ENCODE data around the gene ZDHHC7.
A peak's percentile ranks its signal among the peaks of the same experiment; 100 is the strongest.
"Not testable (repeated sequence)": the region's sequence is repeated elsewhere in the genome, so short reads cannot be mapped to it uniquely, and the experiment has no call there.

Gene ZDHHC7

GRCh38 chr16:85032187-85032586 lies 20.9 kb upstream of the ZDHHC7 start:
- H3K4me1 ChIP-seq (ENCODE audit: control insufficient read depth in 1 of 2, insufficient read depth in 2 of 2, low read length in 2 of 2), result peaks cover 17 to 23% of the 10 kb centered on the region in 2 donors
- not testable (repeated sequence) for H3K36me3 ChIP-seq (ENCODE audit: control insufficient read depth in 1 of 2, insufficient read depth in 2 of 2, low read length in 2 of 2); H3K27me3 ChIP-seq (ENCODE audit: control insufficient read depth in 1 of 2, insufficient read depth in 2 of 2, low read length in 2 of 2); H3K9me3 ChIP-seq (ENCODE audit: control insufficient read depth in 1 of 2, low read length in 2 of 2); H3K4me3 ChIP-seq (ENCODE audit: low read depth in 1 of 2, low read length in 2 of 2); H3K27ac ChIP-seq (ENCODE audit: low read depth, low read length); H3K9ac ChIP-seq (ENCODE audit: low read depth in 1 of 2, low read length in 2 of 2)

GRCh38 chr16:85031451-85031850 lies 20.1 kb upstream of the ZDHHC7 start:
- Histone ChIP-seq H3K9me3 (ENCODE audit: control insufficient read depth in 1 of 2, low read length in 2 of 2) (no peaks in the 10 kb centered on the region), H3K27ac (ENCODE audit: low read depth, low read length) (no peak overlapping the region), H3K4me1 (ENCODE audit: control insufficient read depth in 1 of 2, insufficient read depth in 2 of 2, low read length in 2 of 2) (peaks cover 23 to 30% of the 10 kb centered on the region in 2 donors), H3K27me3 (ENCODE audit: control insufficient read depth in 1 of 2, insufficient read depth in 2 of 2, low read length in 2 of 2) (no peaks in the 10 kb centered on the region), H3K4me3 (ENCODE audit: low read depth in 1 of 2, low read length in 2 of 2) (no peak overlapping the region), H3K9ac (ENCODE audit: low read depth in 1 of 2, low read length in 2 of 2) (no peak overlapping the region), H3K36me3 (ENCODE audit: control insufficient read depth in 1 of 2, insufficient read depth in 2 of 2, low read length in 2 of 2) (peaks cover 2 to 9% of the 10 kb centered on the region in 2 donors)

GRCh38 chr16:85029981-85030401 lies 18.7 kb upstream of the ZDHHC7 start:
- Histone ChIP-seq H3K4me3 (ENCODE audit: low read depth in 1 of 2, low read length in 2 of 2) (no peak overlapping the region), H3K27me3 (ENCODE audit: control insufficient read depth in 1 of 2, insufficient read depth in 2 of 2, low read length in 2 of 2) (no peaks in the 10 kb centered on the region), H3K9ac (ENCODE audit: low read depth in 1 of 2, low read length in 2 of 2) (no peak overlapping the region), H3K27ac (ENCODE audit: low read depth, low read length) (no peak overlapping the region), H3K4me1 (ENCODE audit: control insufficient read depth in 1 of 2, insufficient read depth in 2 of 2, low read length in 2 of 2) (peaks cover 29 to 36% of the 10 kb centered on the region in 2 donors), H3K9me3 (ENCODE audit: control insufficient read depth in 1 of 2, low read length in 2 of 2) (no peaks in the 10 kb centered on the region), H3K36me3 (ENCODE audit: control insufficient read depth in 1 of 2, insufficient read depth in 2 of 2, low read length in 2 of 2) (peaks cover 2 to 9% of the 10 kb centered on the region in 2 donors)

GRCh38 chr16:85029408-85029784 lies 18.1 kb upstream of the ZDHHC7 start:
- H3K4me3 ChIP-seq (ENCODE audit: low read depth in 1 of 2, low read length in 2 of 2), result peak overlapping the region; percentile 81 to 84
- peaks cover 2 to 9% of the 10 kb centered on the region in 2 donors for H3K36me3 ChIP-seq (ENCODE audit: control insufficient read depth in 1 of 2, insufficient read depth in 2 of 2, low read length in 2 of 2)
- peaks cover 29 to 36% of the 10 kb centered on the region in 2 donors for H3K4me1 ChIP-seq (ENCODE audit: control insufficient read depth in 1 of 2, insufficient read depth in 2 of 2, low read length in 2 of 2)
- H3K9me3 ChIP-seq (ENCODE audit: control insufficient read depth in 1 of 2, low read length in 2 of 2), result no peaks in the 10 kb centered on the region
- peak overlapping the region; percentile 81 to 91 for H3K9ac ChIP-seq (ENCODE audit: low read depth in 1 of 2, low read length in 2 of 2)
- no peak overlapping the region for H3K27ac ChIP-seq (ENCODE audit: low read depth, low read length)
- no peaks in the 10 kb centered on the region for H3K27me3 ChIP-seq (ENCODE audit: control insufficient read depth in 1 of 2, insufficient read depth in 2 of 2, low read length in 2 of 2)

- H3K27ac ChIP-seq (ENCODE audit: low read depth, low read length), result no peak overlapping the region
- no peaks in the 10 kb centered on the region for H3K9me3 ChIP-seq (ENCODE audit: control insufficient read depth in 1 of 2, low read length in 2 of 2)
- peak overlapping the region; percentile 81 to 84 for H3K4me3 ChIP-seq (ENCODE audit: low read depth in 1 of 2, low read length in 2 of 2)
- peak overlapping the region; percentile 81 to 91 for H3K9ac ChIP-seq (ENCODE audit: low read depth in 1 of 2, low read length in 2 of 2)
- H3K27me3 ChIP-seq (ENCODE audit: control insufficient read depth in 1 of 2, insufficient read depth in 2 of 2, low read length in 2 of 2), result no peaks in the 10 kb centered on the region
- peaks cover 29 to 36% of the 10 kb centered on the region in 2 donors for H3K4me1 ChIP-seq (ENCODE audit: control insufficient read depth in 1 of 2, insufficient read depth in 2 of 2, low read length in 2 of 2)
- peaks cover 2 to 9% of the 10 kb centered on the region in 2 donors for H3K36me3 ChIP-seq (ENCODE audit: control insufficient read depth in 1 of 2, insufficient read depth in 2 of 2, low read length in 2 of 2)
Measured at GRCh38 chr16:85028685-85029407, 17.5 kb upstream of the ZDHHC7 start.

- Histone ChIP-seq H3K4me3 (ENCODE audit: low read depth in 1 of 2, low read length in 2 of 2) (peak overlapping the region; percentile 81 to 84), H3K4me1 (ENCODE audit: control insufficient read depth in 1 of 2, insufficient read depth in 2 of 2, low read length in 2 of 2) (peaks cover 29 to 36% of the 10 kb centered on the region in 2 donors), H3K27me3 (ENCODE audit: control insufficient read depth in 1 of 2, insufficient read depth in 2 of 2, low read length in 2 of 2) (no peaks in the 10 kb centered on the region), H3K9me3 (ENCODE audit: control insufficient read depth in 1 of 2, low read length in 2 of 2) (no peaks in the 10 kb centered on the region), H3K27ac (ENCODE audit: low read depth, low read length) (peak overlapping the region; percentile 65), H3K36me3 (ENCODE audit: control insufficient read depth in 1 of 2, insufficient read depth in 2 of 2, low read length in 2 of 2) (peaks cover 2 to 8% of the 10 kb centered on the region in 2 donors), H3K9ac (ENCODE audit: low read depth in 1 of 2, low read length in 2 of 2) (peak overlapping the region; percentile 81 to 91)
Measured at GRCh38 chr16:85027958-85028684, 16.8 kb upstream of the ZDHHC7 start.

- no peaks in the 10 kb centered on the region for H3K27me3 ChIP-seq (ENCODE audit: control insufficient read depth in 1 of 2, insufficient read depth in 2 of 2, low read length in 2 of 2)
- H3K4me1 ChIP-seq (ENCODE audit: control insufficient read depth in 1 of 2, insufficient read depth in 2 of 2, low read length in 2 of 2), result peaks cover 29 to 36% of the 10 kb centered on the region in 2 donors
- peak within 1 kb of the TSS; percentile 84 to 95 for H3K4me3 ChIP-seq (ENCODE audit: low read depth in 1 of 2, low read length in 2 of 2)
- H3K9me3 ChIP-seq (ENCODE audit: control insufficient read depth in 1 of 2, low read length in 2 of 2), result no peaks in the 10 kb centered on the region
- peaks cover 2 to 5% of the 10 kb centered on the region in 2 donors for H3K36me3 ChIP-seq (ENCODE audit: control insufficient read depth in 1 of 2, insufficient read depth in 2 of 2, low read length in 2 of 2)
- peak within 1 kb of the TSS; percentile 81 for H3K27ac ChIP-seq (ENCODE audit: low read depth, low read length)
- peak within 1 kb of the TSS; percentile 89 to 91 for H3K9ac ChIP-seq (ENCODE audit: low read depth in 1 of 2, low read length in 2 of 2)
Measured at GRCh38 chr16:85027349-85027957, 16.1 kb upstream of the ZDHHC7 start, which contains the start of gene KIAA0513. Gene KIAA0513 (plus strand): TSS chr16:85027795. CDS start chr16:85067072, 39,277 bp downstream.

- H3K4me3 ChIP-seq (ENCODE audit: low read depth in 1 of 2, low read length in 2 of 2), result peak overlapping the region; percentile 84 to 95
- peak overlapping the region; percentile 89 to 91 for H3K9ac ChIP-seq (ENCODE audit: low read depth in 1 of 2, low read length in 2 of 2)
- H3K9me3 ChIP-seq (ENCODE audit: control insufficient read depth in 1 of 2, low read length in 2 of 2), result no peaks in the 10 kb centered on the region
- H3K4me1 ChIP-seq (ENCODE audit: control insufficient read depth in 1 of 2, insufficient read depth in 2 of 2, low read length in 2 of 2), result peaks cover 29 to 36% of the 10 kb centered on the region in 2 donors
- H3K27ac ChIP-seq (ENCODE audit: low read depth, low read length), result peak overlapping the region; percentile 14
- no peaks in the 10 kb centered on the region for H3K36me3 ChIP-seq (ENCODE audit: control insufficient read depth in 1 of 2, insufficient read depth in 2 of 2, low read length in 2 of 2)
- H3K27me3 ChIP-seq (ENCODE audit: control insufficient read depth in 1 of 2, insufficient read depth in 2 of 2, low read length in 2 of 2), result no peaks in the 10 kb centered on the region
Measured at GRCh38 chr16:85026703-85027102, 15.4 kb upstream of the ZDHHC7 start.

GRCh38 chr16:85025781-85026653 lies 14.7 kb upstream of the ZDHHC7 start:
- no peaks in the 10 kb centered on the region for H3K36me3 ChIP-seq (ENCODE audit: control insufficient read depth in 1 of 2, insufficient read depth in 2 of 2, low read length in 2 of 2)
- H3K4me3 ChIP-seq (ENCODE audit: low read depth in 1 of 2, low read length in 2 of 2), result peak overlapping the region in 1 of 2 donors; percentile 84
- no peaks in the 10 kb centered on the region for H3K27me3 ChIP-seq (ENCODE audit: control insufficient read depth in 1 of 2, insufficient read depth in 2 of 2, low read length in 2 of 2)
- H3K9ac ChIP-seq (ENCODE audit: low read depth in 1 of 2, low read length in 2 of 2), result no peak overlapping the region
- H3K27ac ChIP-seq (ENCODE audit: low read depth, low read length), result no peak overlapping the region
- H3K9me3 ChIP-seq (ENCODE audit: control insufficient read depth in 1 of 2, low read length in 2 of 2), result no peaks in the 10 kb centered on the region
- H3K4me1 ChIP-seq (ENCODE audit: control insufficient read depth in 1 of 2, insufficient read depth in 2 of 2, low read length in 2 of 2), result peaks cover 29 to 36% of the 10 kb centered on the region in 2 donors
